ENCODE data around the gene RNF26. TPM values are rescaled to one million over a fixed set of nuclear protein-coding genes. Genes with fewer than 3 reads are reported as not detected.

RNF26 gene
- total and polyA plus RNA-seq, 2 of the 13 experiments (the other 11 are each of a cell fraction or from before 2014, with no cell fraction given), result 11.9 to 26.3 TPM

DNA sequence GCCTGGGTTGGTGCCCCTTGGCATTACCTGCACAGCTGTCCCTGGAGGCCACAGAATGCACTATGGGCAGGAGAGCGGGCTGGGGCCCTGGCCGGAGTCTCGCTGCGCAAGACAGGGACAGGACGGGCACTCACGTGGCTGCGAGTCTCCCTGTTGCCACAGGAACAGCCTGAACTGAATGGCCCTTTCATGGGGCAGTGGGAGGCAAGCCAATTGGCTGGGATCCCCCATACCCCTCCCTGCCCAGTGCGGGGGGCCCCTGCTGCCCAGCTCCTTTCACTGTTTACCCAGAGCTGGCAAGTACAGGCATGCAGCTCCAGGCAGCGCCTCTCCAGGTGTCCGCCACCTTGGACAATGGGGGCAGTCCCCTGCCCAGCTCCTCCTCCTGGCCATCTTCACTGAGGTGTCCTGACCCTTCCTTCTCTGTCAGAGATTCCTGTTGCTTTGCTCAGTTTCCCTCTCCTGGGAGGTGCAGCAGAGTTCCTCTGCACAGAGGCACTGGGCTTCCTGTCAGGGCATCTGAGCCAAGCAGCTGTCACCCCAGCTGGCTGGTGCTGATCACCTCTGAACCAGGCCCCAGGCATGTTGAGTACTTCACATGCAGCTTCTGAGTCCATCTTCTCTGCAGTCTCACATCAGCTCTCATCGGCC is 42.0 kb downstream of the RNF26 start (continued):
- TF ChIP-seq RBAK (CRISPR knock-in tag; IDR thresholded peaks at IDR 0.05) (no peak), NFRKB (IDR thresholded peaks at IDR 0.05) (no peak), MYPOP (CRISPR knock-in tag; IDR thresholded peaks at IDR 0.05) (no peak), KMT2B (CRISPR knock-in tag; IDR thresholded peaks at IDR 0.05) (no peak), MZF1 (CRISPR knock-in tag; IDR thresholded peaks at IDR 0.05; ENCODE audit: borderline replicate concordance) (no peak), MBNL3 (CRISPR knock-in tag; conservative IDR thresholded peaks at IDR 0.05) (no peak), NFYC (CRISPR knock-in tag; IDR thresholded peaks at IDR 0.05) (peak; percentile 58), ZNF572 (CRISPR knock-in tag; IDR thresholded peaks at IDR 0.05) (no peak), AHR (CRISPR knock-in tag; IDR thresholded peaks at IDR 0.05) (no peak), ZFYVE20 (CRISPR knock-in tag; IDR thresholded peaks at IDR 0.05; ENCODE audit: borderline replicate concordance, low read depth) (no peak), ZNF660 (CRISPR knock-in tag; IDR thresholded peaks at IDR 0.05; ENCODE audit: borderline replicate concordance, low read depth) (no peak), MXD3 (CRISPR knock-in tag; IDR thresholded peaks at IDR 0.05) (peak; percentile 61; the same call in 1 of the 2 replicates), FOXA3 (CRISPR knock-in tag; IDR thresholded peaks at IDR 0.05) (peak; percentile 82), ZNF446 (CRISPR knock-in tag; IDR thresholded peaks at IDR 0.05) (no peak), ZNF766 (CRISPR knock-in tag; IDR thresholded peaks at IDR 0.05; ENCODE audit: borderline replicate concordance) (no peak), ZNF598 (CRISPR knock-in tag; IDR thresholded peaks at IDR 0.05; ENCODE audit: borderline replicate concordance) (no peak), HCFC1 (IDR thresholded peaks at IDR 0.05; ENCODE audit: low read depth, low read length) (no peak), SMYD3 (CRISPR knock-in tag; IDR thresholded peaks at IDR 0.05) (no peak), SSRP1 (CRISPR knock-in tag; IDR thresholded peaks at IDR 0.05) (no peak), HNRNPK (IDR thresholded peaks at IDR 0.05; ENCODE audit: low read depth, low read length, poor library complexity, severe bottlenecking) (no peak), ZNF501 (CRISPR knock-in tag; IDR thresholded peaks at IDR 0.05) (no peak), HDAC1 (CRISPR knock-in tag; IDR thresholded peaks at IDR 0.05) (peak; percentile 91)
- TF ChIP-seq, protein P1, sequence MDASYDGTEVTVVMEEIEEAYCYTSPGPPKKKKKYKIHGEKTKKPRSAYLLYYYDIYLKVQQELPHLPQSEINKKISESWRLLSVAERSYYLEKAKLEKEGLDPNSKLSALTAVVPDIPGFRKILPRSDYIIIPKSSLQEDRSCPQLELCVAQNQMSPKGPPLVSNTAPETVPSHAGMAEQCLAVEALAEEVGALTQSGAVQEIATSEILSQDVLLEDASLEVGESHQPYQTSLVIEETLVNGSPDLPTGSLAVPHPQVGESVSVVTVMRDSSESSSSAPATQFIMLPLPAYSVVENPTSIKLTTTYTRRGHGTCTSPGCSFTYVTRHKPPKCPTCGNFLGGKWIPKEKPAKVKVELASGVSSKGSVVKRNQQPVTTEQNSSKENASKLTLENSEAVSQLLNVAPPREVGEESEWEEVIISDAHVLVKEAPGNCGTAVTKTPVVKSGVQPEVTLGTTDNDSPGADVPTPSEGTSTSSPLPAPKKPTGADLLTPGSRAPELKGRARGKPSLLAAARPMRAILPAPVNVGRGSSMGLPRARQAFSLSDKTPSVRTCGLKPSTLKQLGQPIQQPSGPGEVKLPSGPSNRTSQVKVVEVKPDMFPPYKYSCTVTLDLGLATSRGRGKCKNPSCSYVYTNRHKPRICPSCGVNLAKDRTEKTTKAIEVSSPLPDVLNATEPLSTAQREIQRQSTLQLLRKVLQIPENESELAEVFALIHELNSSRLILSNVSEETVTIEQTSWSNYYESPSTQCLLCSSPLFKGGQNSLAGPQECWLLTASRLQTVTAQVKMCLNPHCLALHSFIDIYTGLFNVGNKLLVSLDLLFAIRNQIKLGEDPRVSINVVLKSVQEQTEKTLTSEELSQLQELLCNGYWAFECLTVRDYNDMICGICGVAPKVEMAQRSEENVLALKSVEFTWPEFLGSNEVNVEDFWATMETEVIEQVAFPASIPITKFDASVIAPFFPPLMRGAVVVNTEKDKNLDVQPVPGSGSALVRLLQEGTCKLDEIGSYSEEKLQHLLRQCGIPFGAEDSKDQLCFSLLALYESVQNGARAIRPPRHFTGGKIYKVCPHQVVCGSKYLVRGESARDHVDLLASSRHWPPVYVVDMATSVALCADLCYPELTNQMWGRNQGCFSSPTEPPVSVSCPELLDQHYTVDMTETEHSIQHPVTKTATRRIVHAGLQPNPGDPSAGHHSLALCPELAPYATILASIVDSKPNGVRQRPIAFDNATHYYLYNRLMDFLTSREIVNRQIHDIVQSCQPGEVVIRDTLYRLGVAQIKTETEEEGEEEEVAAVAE (CRISPR knock-in tag; IDR thresholded peaks at IDR 0.05; ENCODE audit: borderline replicate concordance), result peak; percentile 29; the same call in 1 of the 2 replicates
- TF ChIP-seq, protein P2, sequence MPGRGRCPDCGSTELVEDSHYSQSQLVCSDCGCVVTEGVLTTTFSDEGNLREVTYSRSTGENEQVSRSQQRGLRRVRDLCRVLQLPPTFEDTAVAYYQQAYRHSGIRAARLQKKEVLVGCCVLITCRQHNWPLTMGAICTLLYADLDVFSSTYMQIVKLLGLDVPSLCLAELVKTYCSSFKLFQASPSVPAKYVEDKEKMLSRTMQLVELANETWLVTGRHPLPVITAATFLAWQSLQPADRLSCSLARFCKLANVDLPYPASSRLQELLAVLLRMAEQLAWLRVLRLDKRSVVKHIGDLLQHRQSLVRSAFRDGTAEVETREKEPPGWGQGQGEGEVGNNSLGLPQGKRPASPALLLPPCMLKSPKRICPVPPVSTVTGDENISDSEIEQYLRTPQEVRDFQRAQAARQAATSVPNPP (CRISPR knock-in tag; IDR thresholded peaks at IDR 0.05), result no peak
